Stimulated activated CD8-positive, alpha-beta memory T cell treated with anti-CD3 and anti-CD28 coated beads, Interleukin-4, amount 100 ng/mL, for 24 hours (primary cell): ENCODE data around the gene SLC39A11.

Experiments
- DNase-seq: peaks from one replicate; pipeline ENCODE4 v3.0.0-alpha.2; 2020; ENCODE audit warnings: low read depth

Gene SLC39A11

DNA sequence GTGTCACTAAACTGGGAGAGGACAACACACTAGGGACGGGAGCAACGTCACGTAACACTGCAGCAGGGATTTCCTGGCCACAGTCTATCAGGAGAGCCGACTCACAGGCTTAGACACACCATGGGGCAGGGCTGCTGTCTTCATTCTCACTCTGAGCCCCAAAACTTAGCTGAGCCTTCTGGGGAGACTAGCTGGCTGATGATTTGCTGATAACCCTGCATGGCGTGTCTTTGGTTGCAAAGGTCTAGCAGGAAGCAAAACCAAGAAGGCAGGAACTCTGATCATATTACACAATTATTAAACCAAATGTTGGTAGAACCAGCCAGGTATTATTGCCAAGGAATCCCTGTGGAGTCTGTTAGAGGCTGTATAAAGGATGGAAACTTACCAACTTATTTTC is 345.0 kb downstream of the SLC39A11 start:
- no peak for DNase-seq

DNA sequence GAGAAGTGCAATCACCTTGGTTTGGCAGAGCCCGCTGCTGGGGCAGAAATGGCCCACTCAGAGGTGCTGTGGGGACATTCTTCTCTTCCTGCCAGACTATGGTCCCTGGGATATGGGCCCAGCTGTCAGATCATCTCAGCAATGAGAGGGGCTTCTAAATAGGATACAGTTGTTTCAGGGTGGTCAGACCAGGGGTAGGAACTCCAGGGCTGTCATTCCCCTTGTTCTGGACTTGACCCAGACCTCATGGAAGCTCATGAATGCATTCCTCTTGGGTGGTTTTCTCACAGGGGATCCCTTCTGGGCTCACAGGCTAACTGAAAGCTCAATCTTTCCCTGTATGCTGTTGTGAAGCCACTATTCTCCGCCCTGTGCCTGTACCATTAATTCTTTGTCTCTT is 347.2 kb downstream of the SLC39A11 start:
- no peak for DNase-seq

DNA sequence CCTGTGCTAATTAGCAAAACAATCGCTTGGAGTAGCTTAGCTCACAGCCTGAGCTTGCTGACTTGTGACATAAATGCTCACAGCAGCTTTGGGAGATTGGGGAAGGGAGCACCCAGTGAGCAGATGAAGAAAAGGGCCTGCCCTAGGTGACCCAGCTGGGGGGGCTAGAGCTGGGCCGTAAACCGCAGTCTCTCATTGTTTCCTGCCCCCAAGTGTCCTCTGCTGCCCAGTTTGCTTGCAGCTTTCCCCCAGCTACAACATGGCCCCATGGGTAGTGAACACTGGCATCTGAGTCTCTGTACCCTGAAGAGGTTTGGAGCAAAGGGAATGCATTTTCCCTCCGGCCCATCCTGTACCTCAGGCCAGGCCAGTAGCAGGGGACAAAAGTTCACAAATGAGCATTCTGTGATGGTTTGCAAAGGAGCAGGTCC is 349.4 kb downstream of the SLC39A11 start:
- no peak for DNase-seq

GRCh38 chr17:72737151-72737690 is 355.3 kb downstream of the SLC39A11 start:
- DNase-seq: no peak

- DNase-seq: no peak
These were observed 356.9 kb downstream of the SLC39A11 start for GRCh38 chr17:72735592-72735991.

GRCh38 chr17:72735048-72735447 is 357.4 kb downstream of the SLC39A11 start:
- no peak for DNase-seq

DNA sequence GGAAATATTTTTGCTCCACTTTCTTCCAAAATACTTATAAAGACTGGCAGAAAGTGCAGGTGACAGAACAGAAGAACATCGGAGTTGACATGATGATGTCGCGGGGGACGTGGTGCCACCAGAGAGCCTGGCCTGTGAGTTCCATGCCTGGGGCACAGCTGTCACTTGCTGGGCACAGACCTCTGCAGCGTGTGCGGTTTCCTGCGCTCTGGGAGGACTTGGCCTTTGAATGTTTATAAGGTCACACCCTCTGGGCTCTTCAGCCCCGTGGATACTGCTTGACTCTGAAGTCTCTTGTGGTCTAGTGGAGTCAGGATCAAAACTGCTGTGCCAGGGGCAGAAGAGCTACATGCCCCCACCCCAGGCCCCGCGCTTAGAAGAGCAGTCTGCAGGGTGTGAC is 357.9 kb downstream of the SLC39A11 start:
- DNase-seq: no peak

DNA sequence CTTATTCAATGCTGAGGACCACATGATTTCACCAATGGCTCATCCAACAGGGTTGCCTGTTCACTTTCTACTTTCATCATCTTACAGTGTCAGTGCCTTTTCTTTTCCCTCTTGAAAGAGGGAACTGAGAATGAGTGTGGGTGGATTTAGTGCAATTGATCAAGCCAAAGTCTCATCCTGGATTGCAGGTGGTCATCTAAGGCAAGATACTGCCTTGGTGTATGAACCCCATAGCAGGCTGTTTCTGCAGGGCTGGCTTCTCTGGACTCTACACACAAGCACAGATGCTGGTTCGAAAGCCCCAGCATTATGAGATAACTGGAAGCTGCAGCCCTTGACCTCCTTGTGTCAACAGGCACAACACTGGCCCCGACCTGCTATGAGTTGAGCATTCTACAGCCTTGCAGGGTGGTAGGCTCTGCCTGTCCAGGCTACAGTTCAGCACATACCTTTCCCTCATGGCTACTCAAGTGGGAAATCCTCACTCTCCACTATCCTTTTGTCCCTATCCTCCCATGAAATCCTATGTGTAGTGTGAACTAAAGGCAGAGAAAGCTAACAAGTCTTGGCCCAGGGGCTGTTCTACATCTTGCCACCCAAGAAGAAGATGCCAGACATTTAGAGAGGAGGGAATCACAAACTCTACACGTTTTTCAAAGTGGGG is 358.7 kb downstream of the SLC39A11 start:
- no peak for DNase-seq

DNA sequence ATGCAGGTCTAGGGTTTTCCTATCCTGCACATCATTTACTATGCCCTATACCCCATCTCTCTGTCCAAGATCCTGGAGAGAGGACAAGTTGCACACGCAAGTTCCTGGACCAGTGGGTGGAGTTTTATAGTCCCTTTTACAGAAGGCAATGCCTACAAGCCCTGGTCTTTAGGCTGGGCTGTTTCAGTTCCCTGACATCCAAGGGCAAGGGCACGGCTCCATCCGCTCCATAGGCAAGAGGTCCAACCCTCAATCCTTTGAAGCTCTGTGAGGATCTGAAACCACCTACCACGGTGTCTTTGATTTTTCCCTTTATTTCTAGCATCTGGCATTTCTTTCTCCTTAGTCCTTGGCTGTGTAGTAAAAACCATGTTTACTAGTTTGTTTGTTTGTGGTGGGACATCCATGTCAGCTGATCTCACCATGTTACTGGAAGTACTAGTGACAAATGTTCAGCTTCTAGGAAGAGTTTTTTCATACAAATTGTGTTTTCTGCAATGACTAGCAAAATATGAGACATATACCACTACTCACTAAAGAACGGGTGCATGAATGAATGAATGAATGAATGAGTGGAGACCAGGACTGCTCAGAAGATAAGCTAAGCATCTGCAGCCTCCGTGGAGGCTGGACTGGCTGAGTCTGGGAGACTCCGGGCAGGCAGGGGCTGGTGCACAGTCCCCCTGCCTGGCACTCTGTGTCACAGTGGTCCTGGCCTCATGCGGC is 359.4 kb downstream of the SLC39A11 start:
- no peak for DNase-seq

- no peak for DNase-seq
These were observed 362.4 kb downstream of the SLC39A11 start for GRCh38 chr17:72730077-72730476.

DNA sequence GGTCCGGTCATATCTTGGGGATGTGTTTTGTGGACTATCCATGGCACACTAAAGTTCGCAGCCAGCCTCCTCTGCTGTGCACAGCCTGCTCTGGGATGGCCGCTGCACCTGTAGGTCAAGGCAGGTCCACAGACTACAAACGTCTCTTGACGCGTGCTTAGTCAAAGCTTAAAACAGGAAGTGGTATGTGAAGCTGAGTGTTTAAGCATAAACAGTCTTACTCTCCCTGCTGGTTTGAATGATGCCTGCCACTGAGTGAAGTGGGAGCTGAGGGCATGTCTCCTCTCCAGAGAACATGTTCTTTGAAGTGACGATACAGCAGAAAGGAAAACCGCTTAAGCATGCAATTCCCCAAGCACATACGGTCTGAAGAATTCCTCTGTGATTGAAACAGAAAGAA is 365.6 kb downstream of the SLC39A11 start:
- DNase-seq: no peak

GRCh38 chr17:72725433-72726068 is 366.9 kb downstream of the SLC39A11 start:
- peak; percentile 12 for DNase-seq

- no peak for DNase-seq
These were observed 368.2 kb downstream of the SLC39A11 start for GRCh38 chr17:72724267-72724666.

DNA sequence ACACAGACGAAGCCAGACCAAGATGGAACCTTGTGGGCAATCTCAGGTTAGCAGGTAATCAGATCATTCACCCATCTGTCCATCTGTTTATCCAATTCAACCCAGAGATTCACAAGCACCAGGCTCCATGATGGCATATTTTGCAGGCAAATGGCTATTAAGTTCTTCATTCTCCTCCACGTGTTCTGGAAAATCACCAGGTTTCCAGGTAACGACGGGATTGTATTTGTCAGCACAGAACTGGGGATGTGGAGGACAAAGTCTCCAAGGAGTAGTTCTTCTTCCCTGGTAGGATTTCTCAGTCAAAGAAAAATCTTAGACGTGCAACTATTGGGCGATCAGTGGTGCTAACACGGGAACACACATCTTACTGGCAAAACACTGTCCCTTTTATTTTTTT is 368.8 kb downstream of the SLC39A11 start:
- DNase-seq: no peak

DNA sequence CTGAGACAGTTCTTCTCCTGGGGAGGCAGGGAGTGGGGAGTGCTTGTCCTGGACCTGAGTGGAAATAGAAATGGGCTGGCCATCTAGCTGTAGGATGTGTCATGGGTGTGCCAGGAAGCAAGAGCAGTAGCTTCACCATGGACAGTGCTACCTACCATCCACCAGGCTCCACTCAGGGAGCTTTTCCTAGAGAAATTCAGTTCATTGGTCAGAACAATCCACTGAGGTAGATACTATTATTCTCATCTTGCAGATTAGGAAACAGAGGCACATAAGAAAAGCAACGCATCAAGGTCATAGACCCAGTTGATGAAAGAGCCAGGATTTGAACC is 372.0 kb downstream of the SLC39A11 start:
- no peak for DNase-seq

DNA sequence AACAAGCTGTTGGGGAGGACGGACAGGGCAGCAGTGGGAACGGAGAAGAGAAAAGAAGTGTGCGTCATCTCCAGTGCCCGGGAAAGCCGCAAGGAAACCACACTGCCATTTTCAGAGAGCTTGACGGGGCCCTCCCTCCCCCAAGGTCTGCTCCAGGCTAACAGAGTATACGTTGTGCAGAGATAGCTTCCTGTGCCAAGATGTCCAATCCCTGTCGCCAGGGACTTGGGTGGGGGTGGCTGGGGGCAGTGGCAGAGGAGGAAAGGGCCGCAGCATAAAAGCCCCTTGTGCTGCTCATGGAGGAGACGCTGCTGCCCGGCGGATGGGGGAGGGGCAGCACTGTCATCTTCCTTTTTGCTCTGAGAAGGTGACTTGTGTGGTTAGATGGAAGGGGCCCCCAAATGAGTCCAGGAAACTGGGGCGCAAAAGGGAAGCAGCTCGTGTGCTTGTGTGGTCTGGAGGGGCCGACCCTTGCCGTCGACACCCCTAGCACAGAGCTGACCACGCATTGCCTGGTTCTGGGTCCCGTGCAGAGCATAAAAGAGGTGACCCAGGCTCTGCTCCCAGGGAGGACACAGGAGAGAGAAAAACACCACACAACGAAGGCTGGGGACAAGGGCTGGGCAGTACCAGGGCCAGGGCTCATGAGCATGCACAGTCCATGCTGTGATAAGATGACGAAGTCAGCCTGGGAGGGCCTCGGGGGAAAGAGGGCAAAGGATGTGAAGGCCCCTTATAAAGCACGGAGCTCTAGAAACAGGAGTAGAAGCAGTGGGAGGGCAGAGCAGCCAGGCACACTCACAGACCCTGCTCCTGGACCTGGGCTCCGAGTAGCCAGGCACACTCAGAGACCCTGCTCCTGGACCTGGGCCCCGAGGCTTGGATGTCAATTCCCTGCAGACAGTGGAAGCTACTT is 372.7 kb downstream of the SLC39A11 start:
- peak; percentile 22 for DNase-seq

DNA sequence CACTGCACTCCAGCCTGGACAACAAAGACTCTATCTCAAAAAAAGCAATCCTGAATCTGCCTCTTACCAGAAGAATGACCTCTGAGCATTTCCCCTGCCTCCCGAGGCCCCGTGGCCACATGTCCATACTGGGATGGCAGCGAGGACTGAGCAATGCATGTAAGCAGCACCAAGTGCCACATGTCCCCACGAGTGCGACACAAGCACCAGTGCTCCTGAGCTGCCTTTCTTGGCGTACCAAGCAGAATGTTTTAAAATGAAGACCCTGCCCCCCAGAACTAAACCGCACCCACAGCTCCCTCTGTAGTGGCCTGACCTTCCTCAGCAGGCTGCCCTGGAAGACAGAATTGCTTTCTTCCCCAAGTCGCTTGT is 373.3 kb downstream of the SLC39A11 start:
- no peak for DNase-seq

- DNase-seq: no peak
These were observed 374.8 kb downstream of the SLC39A11 start for GRCh38 chr17:72717676-72718075.

DNA sequence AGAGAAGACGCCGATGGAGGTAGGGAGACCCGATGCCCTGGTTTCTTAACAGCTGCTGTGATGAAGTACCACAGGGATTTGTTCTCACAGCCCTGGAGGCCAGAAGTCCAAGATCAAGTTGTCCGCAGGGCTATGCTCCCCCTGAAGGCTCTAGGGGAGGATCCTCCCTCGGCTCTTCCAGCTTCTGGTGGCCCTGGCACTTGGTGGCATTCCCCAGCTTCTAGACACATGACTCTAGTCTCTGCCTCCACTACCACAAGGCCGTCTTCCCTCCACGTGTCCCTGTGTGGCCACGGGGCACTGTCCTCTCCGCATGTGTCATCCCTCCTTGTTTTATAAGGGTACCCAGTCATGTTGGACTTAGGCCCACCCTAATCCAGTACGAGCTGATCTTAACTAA is 375.2 kb downstream of the SLC39A11 start:
- DNase-seq: no peak

- no peak for DNase-seq
These were observed 376.4 kb downstream of the SLC39A11 start for GRCh38 chr17:72715906-72716572.

DNA sequence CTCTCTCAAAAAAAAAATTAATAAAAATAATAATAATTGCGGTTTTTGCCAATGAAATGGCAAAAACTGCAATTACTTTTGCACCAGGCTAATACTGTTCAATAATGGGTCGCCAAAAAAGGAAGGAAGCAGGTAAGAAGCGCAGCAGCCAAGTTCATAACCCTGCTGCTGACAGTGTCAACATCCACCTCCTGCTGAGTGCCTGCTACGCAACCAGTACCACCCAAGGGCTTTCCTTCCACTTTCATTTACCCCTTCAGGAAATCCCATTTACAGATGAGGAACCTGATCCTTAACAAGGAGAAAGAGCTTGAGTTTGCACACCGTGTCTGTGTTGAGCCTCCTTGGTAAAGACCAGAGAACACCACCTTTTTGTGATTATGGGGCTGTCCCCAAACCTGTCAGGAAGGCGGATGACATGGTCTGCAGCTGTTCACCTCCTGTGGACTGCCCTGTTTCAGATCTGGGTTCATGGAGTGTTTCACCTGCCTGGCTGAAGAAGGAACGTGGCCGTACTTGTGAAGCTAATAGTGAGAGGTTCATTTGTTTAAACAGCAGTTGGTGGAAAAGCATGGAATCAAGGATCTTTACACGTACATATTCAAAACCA is 378.0 kb downstream of the SLC39A11 start:
- DNase-seq: no peak
